IMR-90 (cell line): ENCODE measurements around the gene ADAMTS6. TPM values are rescaled to one million over a fixed set of nuclear protein-coding genes. Genes with fewer than 3 reads are reported as not detected.

Source experiments
- ATAC-seq: fragments of 200-7000 bp; cut with Tn5 transposase; 2 replicates; pipeline ENCODE4 v1.9.1; 2020; ENCODE audit warnings: low read depth, mild to moderate bottlenecking, moderate library complexity
- BruUV-seq: library from RNA; stranded (reverse); fragments of 400-500 nt; replicated peaks from 2 replicates; lab custom pipeline; 2021; lab: Mats Ljungman, UMichigan
- CTCF ChIA-PET: fragments of 300-600 bp; formaldehyde crosslinking; extraction: SDS; loops from one replicate; lab custom pipeline; 2021; ENCODE audit warnings: antibody characterized with exemption; lab: Yijun Ruan, JAX
- POLR2A ChIA-PET: fragments of 300-600 bp; sonication (Branson Sonifier 250); formaldehyde crosslinking; loops from one replicate; lab custom pipeline; 2022; ENCODE audit warnings: antibody characterized with exemption; ENCODE audit not compliant: unreplicated experiment; lab: Charles Lee
- DNase-seq: peaks from one replicate; pipeline ENCODE4 v3.0.0; 2013
- H2AFZ ChIP-seq: replicated peaks from 2 replicates; pipeline ENCODE3; 2013; ENCODE audit warnings: low read length, mild to moderate bottlenecking; ENCODE audit not compliant: poor library complexity
- H2AK5ac ChIP-seq: 2 replicates; pipeline ENCODE4 v1.6.1; 2013; ENCODE audit warnings: low read depth, low read length, inconsistent platforms
- H2AK9ac ChIP-seq: replicated peaks from 2 replicates; pipeline ENCODE3; 2013; ENCODE audit warnings: mild to moderate bottlenecking, low read depth, low read length, moderate library complexity; ENCODE audit not compliant: poor library complexity
- H2BK120ac ChIP-seq: 2 replicates; pipeline ENCODE4 v1.6.1; 2013; ENCODE audit warnings: low read depth, low read length, inconsistent platforms
- H2BK15ac ChIP-seq: 3 replicates; pipeline ENCODE4 v1.6.1; 2013; ENCODE audit warnings: low read depth, low read length, inconsistent platforms
- H2BK20ac ChIP-seq: 2 replicates; pipeline ENCODE4 v1.6.1; 2013; ENCODE audit warnings: low read depth, mild to moderate bottlenecking, inconsistent platforms, low read length, moderate library complexity
- H2BK5ac ChIP-seq: 2 replicates; pipeline ENCODE4 v1.6.1; 2013; ENCODE audit warnings: mild to moderate bottlenecking, low read depth, low read length, inconsistent platforms; ENCODE audit not compliant: poor library complexity, severe bottlenecking
- H3K14ac ChIP-seq: replicated peaks from 2 replicates; pipeline ENCODE4 v1.6.1; 2013; ENCODE audit warnings: low read depth, low read length, inconsistent platforms
- H3K18ac ChIP-seq: 2 replicates; pipeline ENCODE4 v1.6.1; 2013; ENCODE audit warnings: low read depth, low read length, control low read depth
- H3K23ac ChIP-seq: 2 replicates; pipeline ENCODE4 v1.6.1; 2013; ENCODE audit warnings: low read depth, low read length, inconsistent platforms
- H3K27ac ChIP-seq: 2 replicates; pipeline ENCODE4 v1.5.1; 2013; ENCODE audit warnings: mild to moderate bottlenecking, control low read depth, low read length; ENCODE audit not compliant: insufficient read depth
- H3K27me3 ChIP-seq: 2 replicates; pipeline ENCODE4 v1.6.1; 2013; ENCODE audit warnings: low read length; ENCODE audit not compliant: control insufficient read depth, insufficient read depth
- H3K36me3 ChIP-seq: 2 replicates; pipeline ENCODE4 v1.6.1; 2013; ENCODE audit warnings: low read length, mixed read lengths; ENCODE audit not compliant: control insufficient read depth, insufficient read depth
- H3K4ac ChIP-seq: 2 replicates; pipeline ENCODE4 v1.6.1; 2013; ENCODE audit warnings: low read depth, low read length, inconsistent platforms
- H3K4me1 ChIP-seq: 2 replicates; pipeline ENCODE4 v1.6.1; 2013; ENCODE audit warnings: low read length, mixed read lengths; ENCODE audit not compliant: control insufficient read depth, insufficient read depth
- H3K4me2 ChIP-seq: 2 replicates; pipeline ENCODE4 v1.6.1; 2013; ENCODE audit warnings: low read depth, mild to moderate bottlenecking, control low read depth, low read length, moderate library complexity
- H3K4me3 ChIP-seq: 2 replicates; pipeline ENCODE4 v1.5.1; 2013; ENCODE audit warnings: low read depth, mild to moderate bottlenecking, control low read depth, low read length, moderate library complexity; ENCODE audit not compliant: insufficient read depth
- H3K56ac ChIP-seq: 2 replicates; pipeline ENCODE4 v1.6.1; 2013; ENCODE audit warnings: low read length, inconsistent platforms; ENCODE audit not compliant: insufficient read depth; ENCODE audit errors: extremely low read depth
- H3K79me1 ChIP-seq, 2 experiments: 2 replicates each; pipeline ENCODE4 v1.6.1; 2013; ENCODE audit warnings: low read length in 2 of 2, inconsistent platforms in 1 of 2, low read depth in 1 of 2
- H3K9ac ChIP-seq: 2 replicates; pipeline ENCODE4 v1.6.1; 2013; ENCODE audit warnings: low read depth, low read length, control low read depth
- H3K9me1 ChIP-seq: 2 replicates; pipeline ENCODE4 v1.6.1; 2013; ENCODE audit warnings: low read length, inconsistent platforms; ENCODE audit not compliant: insufficient read depth
- H3K9me3 ChIP-seq: 2 replicates; pipeline ENCODE4 v1.6.1; 2013; ENCODE audit warnings: low read length; ENCODE audit not compliant: control insufficient read depth, insufficient read depth
- H4K20me1 ChIP-seq: 2 replicates; pipeline ENCODE4 v1.6.1; 2013; ENCODE audit warnings: low read length, inconsistent platforms; ENCODE audit not compliant: insufficient read depth
- H4K5ac ChIP-seq: 2 replicates; pipeline ENCODE4 v1.6.1; 2013; ENCODE audit warnings: mild to moderate bottlenecking, low read depth, low read length, control low read depth
- H4K8ac ChIP-seq, 2 experiments: 2 replicates each; pipeline ENCODE4 v1.6.1; 2013; ENCODE audit warnings: low read depth in 2 of 2, low read length in 2 of 2, control low read depth in 1 of 2, inconsistent platforms in 1 of 2
- H4K91ac ChIP-seq: 2 replicates; pipeline ENCODE4 v1.6.1; 2013; ENCODE audit warnings: low read depth, low read length, inconsistent platforms; ENCODE audit not compliant: insufficient read depth
- CEBPB ChIP-seq: IDR thresholded peaks from 2 replicates; pipeline ENCODE4 v1.6.1; 2012; ENCODE audit warnings: low read depth, low read length, improper control_type of control experiment
- USF2 ChIP-seq: fragments of 150-350 bp; IDR thresholded peaks from 2 replicates; pipeline ENCODE4 v1.6.1; 2017; ENCODE audit warnings: mild to moderate bottlenecking, antibody characterized with exemption, low read length, low read depth
- whole genome bisulfite sequencing, 2 experiments: methylation state at CpG; one replicate each; pipeline versions ENCODE4 v1.1.5 to v1.1.7; 2013; ENCODE audit warnings: missing lambda C conversion rate in 2 of 2; ENCODE audit not compliant: insufficient read length in 1 of 2; ENCODE audit errors: extremely low coverage in 2 of 2; 5-methylcytosine and 5-hydroxymethylcytosine counted together
- dilution Hi-C: fragments of 300-500 bp; cut with HindIII; formaldehyde crosslinking; loops from one replicate; pipeline ENCODE4 v1.14.3; 2018; ENCODE audit warnings: low sequenced_read_pairs; ENCODE audit not compliant: unreplicated experiment
- in situ Hi-C: fragments of 300-500 bp; cut with MboI; formaldehyde crosslinking; loops from 3 replicates; pipeline ENCODE4 v1.14.3; 2019; ENCODE audit warnings: low sequenced_read_pairs, inconsistent platforms, mixed read lengths
- intact Hi-C: fragments of 100-400 bp; cut with micrococcal nuclease; formaldehyde crosslinking; loops from 2 replicates; pipeline ENCODE4 v1.10.0; 2022
- polyA plus RNA-seq, 3 experiments: library from polyadenylated mRNA; depleted of rRNA; stranded (reverse); fragments of >200 nt; gene quantifications; 2 replicates each; pipeline ENCODE4 v1.2.3, GENCODE V29; 2012; ENCODE audit warnings: low replicate concordance in 1 of 3
- total RNA-seq: library from RNA; depleted of rRNA; stranded (reverse); fragments of >200 nt; gene quantifications from 2 replicates; pipeline ENCODE4 v1.2.3, GENCODE V29; 2012

Gene ADAMTS6
- total and polyA plus RNA-seq, 2 of the 4 experiments (the other 2 are of a cell fraction) = 23.9 to 173 TPM

DNA sequence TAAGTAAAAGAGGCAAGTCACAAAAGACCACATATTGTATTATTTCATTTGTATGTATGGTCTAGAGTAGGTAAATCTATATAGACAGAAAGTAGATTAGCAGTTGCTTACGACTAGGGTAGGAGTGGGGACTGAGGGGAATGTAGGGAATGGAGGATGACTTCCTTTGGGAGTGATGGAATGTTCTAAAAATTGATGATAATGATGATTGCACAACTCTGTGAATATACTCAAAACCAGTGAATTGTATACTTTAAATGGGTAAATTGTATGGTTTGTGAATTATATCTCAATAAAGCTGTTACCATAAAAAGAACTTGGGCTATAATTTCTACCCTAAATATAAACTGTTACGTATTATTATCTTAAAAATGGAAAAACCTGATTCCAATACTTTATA is 35.0 kb downstream of the ADAMTS6 start:
- Histone ChIP-seq H3K9ac (no peak overlapping the region), H2AK9ac (no peak overlapping the region), H2AFZ (no peak overlapping the region), H3K27me3 (no peaks in the 10 kb centered on the region), H3K14ac (no peak overlapping the region), H2BK15ac (no peak overlapping the region), H3K18ac (no peak overlapping the region), H3K79me1 (peaks cover 6 to 16% of the 10 kb centered on the region in 2 experiments; a peak in 3 of 4 replicates), H4K91ac (no peak overlapping the region), H3K9me1 (no peaks in the 10 kb centered on the region), H3K36me3 (peaks cover 6% of the 10 kb centered on the region; the same call in 1 of the 2 replicates), H3K27ac (no peak overlapping the region), H3K4ac (no peak overlapping the region), H4K20me1 (no peaks in the 10 kb centered on the region), H3K9me3 (no peaks in the 10 kb centered on the region), H4K8ac (no peak overlapping the region), H3K56ac (no peak overlapping the region), H3K4me3 (no peak overlapping the region), H3K4me2 (no peak overlapping the region), H3K23ac (no peak overlapping the region), H2BK5ac (peak overlapping the region; percentile 33), H2BK120ac (no peak overlapping the region), H4K5ac (no peak overlapping the region), H2BK20ac (no peak overlapping the region), H2AK5ac (no peak overlapping the region), H3K4me1 (no peaks in the 10 kb centered on the region; the same call in 1 of the 2 replicates)
- dilution Hi-C loops (no loop called here), in situ Hi-C loops (no loop called here), intact Hi-C loops (no loop called here)
- 83% methylated on average over 1 of the region's 2 CpGs; no CpG with 5 or more reads in 1 of the 2 experiments for WGBS, 2 experiments
- peak; percentile 79 for TF ChIP-seq CEBPB
- no peak for TF ChIP-seq USF2
- no peak for DNase-seq
- no TSS peak for BruUV-seq
- CTCF ChIA-PET = interaction anchor here (0.6 kb wide), 2 partner anchors 31 to 392 kb away, joined by 3 read pairs; no protein-coding TSS in a partner anchor
- POLR2A ChIA-PET = no interaction called here
- ATAC-seq = no peak
